ENCODE results near the gene ARHGEF25.
"Not testable (repeated sequence)": the region's sequence is repeated elsewhere in the genome, so short reads cannot be mapped to it uniquely, and the experiment has no call there.

The ARHGEF25 gene

DNA sequence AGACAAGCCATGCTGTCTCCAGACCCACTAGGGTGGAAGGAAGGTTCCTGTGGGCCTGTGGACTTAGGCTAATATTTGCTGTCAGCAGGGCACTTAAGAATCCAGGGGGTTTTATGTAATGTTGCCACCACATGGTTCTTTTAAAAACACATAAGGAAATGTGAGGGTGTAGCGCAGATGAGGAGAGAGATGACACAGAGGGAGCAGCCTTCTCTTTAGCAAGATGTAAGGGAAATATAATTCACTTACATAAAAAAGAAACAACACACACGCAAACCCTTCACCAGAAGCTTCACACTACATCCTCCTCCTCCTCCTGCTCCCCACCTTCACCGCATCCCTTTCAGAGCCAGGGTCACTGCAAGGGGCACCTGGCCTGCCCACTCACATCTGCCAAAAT lies 25.1 kb upstream of the ARHGEF25 start:
- DNase-seq: no peak

- no peak for DNase-seq
These were observed 24.3 kb upstream of the ARHGEF25 start for GRCh38 chr12:57586832-57587429.

GRCh38 chr12:57588951-57589610 lies 22.2 kb upstream of the ARHGEF25 start:
- not testable (repeated sequence) for DNase-seq

DNA sequence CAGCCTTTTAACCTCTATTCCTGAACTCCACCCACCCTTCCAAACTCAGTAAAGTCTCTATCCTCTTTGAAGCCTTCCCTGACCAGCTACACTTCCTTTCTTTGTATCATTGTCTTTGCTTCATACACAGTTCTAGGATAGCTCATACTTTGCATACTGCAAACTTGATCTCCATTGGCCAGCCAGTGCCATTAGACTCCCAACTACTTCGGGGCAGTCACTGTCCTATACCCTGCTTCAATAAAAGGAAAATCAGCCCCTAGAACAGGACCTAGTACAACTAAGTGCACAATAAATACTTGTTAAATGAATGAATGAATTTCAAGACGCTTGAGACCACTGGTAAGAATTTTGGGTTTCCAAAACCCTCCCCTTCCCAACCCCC lies 20.8 kb upstream of the ARHGEF25 start:
- no peak for DNase-seq

GRCh38 chr12:57590864-57591781 lies 20.1 kb upstream of the ARHGEF25 start, which contains the start of gene PIP4K2C:
Gene PIP4K2C, plus strand, starts transcription at chr12:57591192. Its CDS starts 98 bp downstream, at chr12:57591290.
- peak; percentile 73 for DNase-seq

- DNase-seq: no peak
These were observed 19.4 kb upstream of the ARHGEF25 start for GRCh38 chr12:57591782-57592325.

GRCh38 chr12:57592551-57593165 lies 18.6 kb upstream of the ARHGEF25 start:
- DNase-seq: no peak

- DNase-seq: no peak
These were observed 18.0 kb upstream of the ARHGEF25 start for GRCh38 chr12:57593187-57593586.

- no peak for DNase-seq
These were observed 10.8 kb upstream of the ARHGEF25 start for GRCh38 chr12:57600395-57600794.

DNA sequence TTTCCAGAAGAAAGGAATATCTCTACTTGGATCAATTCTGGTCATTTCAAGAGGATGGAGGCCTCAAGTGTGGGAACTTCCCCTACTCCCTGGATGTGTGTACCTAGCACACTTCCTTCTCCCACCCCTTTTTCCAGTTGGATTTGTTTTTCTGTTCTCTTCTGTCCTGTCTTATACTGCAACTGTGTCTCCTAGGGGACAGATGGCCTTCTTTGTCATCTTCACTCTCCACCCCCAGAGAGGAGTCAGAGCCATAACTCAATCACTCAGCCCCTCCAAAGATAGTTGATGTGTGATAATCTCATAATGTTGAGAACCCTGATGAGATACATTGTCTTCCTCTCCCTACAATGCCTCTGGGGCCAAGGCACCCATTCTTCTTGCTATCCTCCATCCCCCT lies 8.7 kb upstream of the ARHGEF25 start:
- DNase-seq: no peak

DNA sequence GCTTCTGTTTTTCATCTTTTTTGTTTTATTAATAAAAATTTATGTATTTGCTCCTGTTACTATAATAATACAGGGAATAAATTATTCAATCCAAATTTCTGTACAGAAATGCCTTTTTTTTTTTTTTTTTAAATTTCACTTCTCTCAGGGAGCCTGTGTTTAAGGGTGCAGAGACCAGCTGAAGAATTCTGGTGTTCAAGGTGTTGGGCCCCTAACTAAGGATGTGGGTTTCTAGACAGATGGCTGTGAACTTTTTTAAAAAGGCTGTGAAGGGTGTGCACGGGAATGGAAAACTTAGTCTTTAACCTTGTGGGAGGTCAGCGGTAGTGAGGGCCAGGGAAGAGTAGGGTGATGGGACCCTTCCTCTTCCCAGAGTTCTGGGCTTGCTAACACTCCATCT lies 7.9 kb upstream of the ARHGEF25 start:
- no peak for DNase-seq

DNA sequence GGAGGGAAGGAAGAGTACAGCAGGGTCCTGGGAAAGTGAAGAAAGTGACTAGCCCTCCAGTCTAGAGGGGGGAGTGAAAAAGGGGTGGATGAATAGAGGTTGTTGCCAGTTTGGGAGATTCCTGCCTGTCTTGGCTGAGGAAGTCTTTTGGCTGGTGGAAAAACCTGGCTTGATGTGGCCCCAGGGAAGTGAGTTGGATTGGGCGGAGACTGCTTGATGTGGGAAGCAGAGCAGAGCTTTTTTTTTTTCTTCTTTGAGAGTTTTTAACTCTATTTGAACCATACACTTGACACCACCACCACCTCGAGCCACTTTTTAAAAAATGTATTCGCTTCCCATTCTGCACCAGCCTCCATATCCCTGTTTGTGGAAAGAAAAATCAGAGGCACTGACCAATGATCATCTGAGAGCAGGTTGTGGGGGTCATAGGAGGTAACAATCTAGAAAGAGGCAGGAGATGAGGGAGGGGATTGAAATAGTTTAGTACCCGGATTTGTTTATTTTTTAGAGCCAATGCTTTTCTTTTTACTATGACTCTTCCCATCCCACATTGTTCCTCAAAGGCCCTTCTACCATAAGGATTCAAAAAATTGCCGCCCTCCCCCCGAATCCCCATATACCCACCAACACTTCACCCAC lies 7.3 kb upstream of the ARHGEF25 start:
- no peak for DNase-seq

GRCh38 chr12:57604454-57604991 lies 6.7 kb upstream of the ARHGEF25 start, which contains the start of gene DTX3:
Gene DTX3, plus strand, starts transcription at chr12:57604824. Its CDS starts 1,694 bp downstream, at chr12:57606518.
- DNase-seq: no peak

DNA sequence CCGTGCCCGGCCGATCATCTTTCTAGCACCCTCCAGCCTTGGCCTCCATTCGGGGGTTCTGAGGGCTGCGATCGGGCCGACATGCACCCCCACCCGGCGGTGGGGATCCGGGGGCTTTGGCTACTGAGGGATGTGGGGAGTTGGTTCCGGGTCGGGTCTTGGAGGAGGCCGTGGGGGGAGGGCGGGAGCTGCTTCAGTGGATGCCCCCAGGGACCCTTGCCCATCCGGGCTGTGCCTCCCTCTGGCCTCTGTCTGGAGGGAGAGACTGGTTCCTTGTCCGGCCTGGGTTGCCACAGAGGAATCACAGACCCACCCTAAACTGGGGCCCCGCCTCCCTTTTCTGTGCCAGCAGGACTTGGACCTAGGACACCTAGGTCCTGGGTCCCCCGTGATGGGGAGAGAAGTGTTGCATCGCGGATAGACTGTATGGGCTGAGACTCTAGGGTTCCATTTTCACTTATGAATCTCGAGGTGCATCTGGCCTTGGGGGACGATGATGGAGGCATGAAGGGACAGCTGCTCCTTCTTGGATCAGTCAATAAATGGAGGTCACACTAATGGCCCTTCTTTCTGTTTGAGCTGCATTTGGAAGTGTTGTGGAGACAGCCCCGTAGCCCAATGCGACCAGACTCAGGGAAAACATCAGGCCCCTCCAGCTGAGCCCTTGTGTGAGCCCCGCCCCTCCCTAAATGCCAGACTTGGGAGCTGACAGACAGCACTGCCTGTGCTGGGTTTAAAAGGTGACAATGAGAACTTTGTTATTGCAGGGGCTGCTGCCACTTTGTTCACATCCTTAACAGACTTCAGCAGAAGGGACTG lies 6.0 kb upstream of the ARHGEF25 start:
- no peak for DNase-seq

DNA sequence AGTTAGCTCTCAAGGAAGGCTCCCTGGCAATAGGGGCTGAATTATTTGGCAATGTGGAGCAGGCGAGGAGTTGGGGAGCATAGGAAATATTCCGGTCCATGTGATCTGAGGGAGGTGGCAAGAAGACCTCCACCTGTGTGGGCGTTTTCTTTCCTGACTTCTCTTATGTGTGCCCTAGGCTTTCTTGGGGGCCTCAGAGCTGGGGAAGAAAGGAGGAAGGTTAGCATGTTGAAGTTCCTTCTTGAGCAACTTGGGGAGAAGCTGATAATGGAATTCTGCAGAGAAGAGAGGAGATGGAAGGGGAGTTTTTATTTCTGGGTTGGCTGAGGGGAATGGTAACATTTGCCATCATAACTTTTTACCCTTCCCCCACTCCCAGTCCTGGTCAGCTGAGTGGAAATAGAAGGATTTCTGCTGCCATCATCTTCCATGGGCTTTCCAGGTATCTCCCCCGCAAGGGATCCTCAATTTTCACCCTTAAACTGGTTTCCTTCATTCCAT lies 5.4 kb upstream of the ARHGEF25 start:
- no peak for DNase-seq

DNA sequence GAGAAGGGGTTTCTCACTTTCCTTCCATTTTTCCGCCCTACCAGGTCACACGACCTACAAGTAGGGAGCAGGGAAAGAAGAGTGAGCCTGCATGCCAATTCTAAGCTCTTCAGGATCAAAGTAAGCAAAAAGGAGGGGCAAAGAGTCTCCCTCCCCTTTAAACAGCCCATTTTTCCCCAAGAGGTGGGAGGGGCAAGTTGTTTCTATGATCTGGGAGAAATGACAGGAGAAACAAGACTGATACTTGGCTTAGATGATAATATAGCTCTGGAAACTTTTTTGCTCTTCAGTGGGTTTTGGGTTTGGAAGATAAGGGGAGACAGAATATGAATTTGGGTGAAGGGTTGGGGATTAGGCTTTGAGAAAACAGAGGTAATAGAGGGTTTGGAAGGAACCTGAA lies 4.8 kb upstream of the ARHGEF25 start:
- no peak for DNase-seq

GRCh38 chr12:57606821-57607220 lies 4.4 kb upstream of the ARHGEF25 start:
- no peak for DNase-seq

- no peak for DNase-seq
These were observed 3.1 kb upstream of the ARHGEF25 start for GRCh38 chr12:57607958-57608663.

GRCh38 chr12:57609101-57609780 lies 2.0 kb upstream of the ARHGEF25 start:
- no peak for DNase-seq
